IMR-90 (cell line): ENCODE measurements around the gene OPCML. TPM values are rescaled to one million over a fixed set of nuclear protein-coding genes. Genes with fewer than 3 reads are reported as not detected.

Experiments used
- ATAC-seq: fragments of 200-7000 bp; cut with Tn5 transposase; 2 replicates; pipeline ENCODE4 v1.9.1; 2020; ENCODE audit warnings: low read depth, mild to moderate bottlenecking, moderate library complexity
- BruUV-seq: library from RNA; stranded (reverse); fragments of 400-500 nt; replicated peaks from 2 replicates; lab custom pipeline; 2021; lab: Mats Ljungman, UMichigan
- CTCF ChIA-PET: fragments of 300-600 bp; formaldehyde crosslinking; extraction: SDS; loops from one replicate; lab custom pipeline; 2021; ENCODE audit warnings: antibody characterized with exemption; lab: Yijun Ruan, JAX
- POLR2A ChIA-PET: fragments of 300-600 bp; sonication (Branson Sonifier 250); formaldehyde crosslinking; loops from one replicate; lab custom pipeline; 2022; ENCODE audit warnings: antibody characterized with exemption; ENCODE audit not compliant: unreplicated experiment; lab: Charles Lee
- DNase-seq: peaks from one replicate; pipeline ENCODE4 v3.0.0; 2013
- H2AFZ ChIP-seq: replicated peaks from 2 replicates; pipeline ENCODE3; 2013; ENCODE audit warnings: low read length, mild to moderate bottlenecking; ENCODE audit not compliant: poor library complexity
- H2AK5ac ChIP-seq: 2 replicates; pipeline ENCODE4 v1.6.1; 2013; ENCODE audit warnings: low read depth, low read length, inconsistent platforms
- H2AK9ac ChIP-seq: replicated peaks from 2 replicates; pipeline ENCODE3; 2013; ENCODE audit warnings: mild to moderate bottlenecking, low read depth, low read length, moderate library complexity; ENCODE audit not compliant: poor library complexity
- H2BK120ac ChIP-seq: 2 replicates; pipeline ENCODE4 v1.6.1; 2013; ENCODE audit warnings: low read depth, low read length, inconsistent platforms
- H2BK15ac ChIP-seq: 3 replicates; pipeline ENCODE4 v1.6.1; 2013; ENCODE audit warnings: low read depth, low read length, inconsistent platforms
- H2BK20ac ChIP-seq: 2 replicates; pipeline ENCODE4 v1.6.1; 2013; ENCODE audit warnings: low read depth, mild to moderate bottlenecking, inconsistent platforms, low read length, moderate library complexity
- H2BK5ac ChIP-seq: 2 replicates; pipeline ENCODE4 v1.6.1; 2013; ENCODE audit warnings: mild to moderate bottlenecking, low read depth, low read length, inconsistent platforms; ENCODE audit not compliant: poor library complexity, severe bottlenecking
- H3K14ac ChIP-seq: replicated peaks from 2 replicates; pipeline ENCODE4 v1.6.1; 2013; ENCODE audit warnings: low read depth, low read length, inconsistent platforms
- H3K18ac ChIP-seq: 2 replicates; pipeline ENCODE4 v1.6.1; 2013; ENCODE audit warnings: low read depth, low read length, control low read depth
- H3K23ac ChIP-seq: 2 replicates; pipeline ENCODE4 v1.6.1; 2013; ENCODE audit warnings: low read depth, low read length, inconsistent platforms
- H3K27ac ChIP-seq: 2 replicates; pipeline ENCODE4 v1.5.1; 2013; ENCODE audit warnings: mild to moderate bottlenecking, control low read depth, low read length; ENCODE audit not compliant: insufficient read depth
- H3K27me3 ChIP-seq: 2 replicates; pipeline ENCODE4 v1.6.1; 2013; ENCODE audit warnings: low read length; ENCODE audit not compliant: control insufficient read depth, insufficient read depth
- H3K36me3 ChIP-seq: 2 replicates; pipeline ENCODE4 v1.6.1; 2013; ENCODE audit warnings: low read length, mixed read lengths; ENCODE audit not compliant: control insufficient read depth, insufficient read depth
- H3K4ac ChIP-seq: 2 replicates; pipeline ENCODE4 v1.6.1; 2013; ENCODE audit warnings: low read depth, low read length, inconsistent platforms
- H3K4me1 ChIP-seq: 2 replicates; pipeline ENCODE4 v1.6.1; 2013; ENCODE audit warnings: low read length, mixed read lengths; ENCODE audit not compliant: control insufficient read depth, insufficient read depth
- H3K4me2 ChIP-seq: 2 replicates; pipeline ENCODE4 v1.6.1; 2013; ENCODE audit warnings: low read depth, mild to moderate bottlenecking, control low read depth, low read length, moderate library complexity
- H3K4me3 ChIP-seq: 2 replicates; pipeline ENCODE4 v1.5.1; 2013; ENCODE audit warnings: low read depth, mild to moderate bottlenecking, control low read depth, low read length, moderate library complexity; ENCODE audit not compliant: insufficient read depth
- H3K56ac ChIP-seq: 2 replicates; pipeline ENCODE4 v1.6.1; 2013; ENCODE audit warnings: low read length, inconsistent platforms; ENCODE audit not compliant: insufficient read depth; ENCODE audit errors: extremely low read depth
- H3K79me1 ChIP-seq, 2 experiments: 2 replicates each; pipeline ENCODE4 v1.6.1; 2013; ENCODE audit warnings: low read length in 2 of 2, inconsistent platforms in 1 of 2, low read depth in 1 of 2
- H3K9ac ChIP-seq: 2 replicates; pipeline ENCODE4 v1.6.1; 2013; ENCODE audit warnings: low read depth, low read length, control low read depth
- H3K9me1 ChIP-seq: 2 replicates; pipeline ENCODE4 v1.6.1; 2013; ENCODE audit warnings: low read length, inconsistent platforms; ENCODE audit not compliant: insufficient read depth
- H3K9me3 ChIP-seq: 2 replicates; pipeline ENCODE4 v1.6.1; 2013; ENCODE audit warnings: low read length; ENCODE audit not compliant: control insufficient read depth, insufficient read depth
- H4K20me1 ChIP-seq: 2 replicates; pipeline ENCODE4 v1.6.1; 2013; ENCODE audit warnings: low read length, inconsistent platforms; ENCODE audit not compliant: insufficient read depth
- H4K5ac ChIP-seq: 2 replicates; pipeline ENCODE4 v1.6.1; 2013; ENCODE audit warnings: mild to moderate bottlenecking, low read depth, low read length, control low read depth
- H4K8ac ChIP-seq, 2 experiments: 2 replicates each; pipeline ENCODE4 v1.6.1; 2013; ENCODE audit warnings: low read depth in 2 of 2, low read length in 2 of 2, control low read depth in 1 of 2, inconsistent platforms in 1 of 2
- H4K91ac ChIP-seq: 2 replicates; pipeline ENCODE4 v1.6.1; 2013; ENCODE audit warnings: low read depth, low read length, inconsistent platforms; ENCODE audit not compliant: insufficient read depth
- BHLHE40 ChIP-seq: fragments of 150-350 bp; IDR thresholded peaks from 2 replicates; pipeline ENCODE4 v1.6.1; 2016; ENCODE audit warnings: mild to moderate bottlenecking, low read depth, low read length
- CEBPB ChIP-seq: IDR thresholded peaks from 2 replicates; pipeline ENCODE4 v1.6.1; 2012; ENCODE audit warnings: low read depth, low read length, improper control_type of control experiment
- CHD1 ChIP-seq: IDR thresholded peaks from 2 replicates; pipeline ENCODE4 v1.6.1; 2012; ENCODE audit warnings: low read depth, low read length, improper control_type of control experiment
- FOS ChIP-seq: fragments of 150-350 bp; IDR thresholded peaks from 2 replicates; pipeline ENCODE4 v1.6.1; 2016; ENCODE audit warnings: low read depth, low read length
- MAZ ChIP-seq: IDR thresholded peaks from 2 replicates; pipeline ENCODE4 v1.6.1; 2012; ENCODE audit warnings: low read depth, mild to moderate bottlenecking, low read length, improper control_type of control experiment, moderate library complexity, borderline replicate concordance
- MXI1 ChIP-seq: IDR thresholded peaks from 2 replicates; pipeline ENCODE4 v1.6.1; 2012; ENCODE audit warnings: low read depth, mild to moderate bottlenecking, low read length, moderate library complexity, borderline replicate concordance
- NFE2L2 ChIP-seq: fragments of 150-350 bp; IDR thresholded peaks from 2 replicates; pipeline ENCODE4 v1.6.1; 2016; ENCODE audit warnings: low read depth, mild to moderate bottlenecking, low read length
- SMC3 ChIP-seq: fragments of 150-350 bp; IDR thresholded peaks from 2 replicates; pipeline ENCODE4 v1.6.1; 2016; ENCODE audit warnings: low read depth, mild to moderate bottlenecking, antibody characterized with exemption, low read length, moderate library complexity
- WGBS, 2 experiments: methylation state at CpG; one replicate each; pipeline versions ENCODE4 v1.1.5 to v1.1.7; 2013; ENCODE audit warnings: missing lambda C conversion rate in 2 of 2; ENCODE audit not compliant: insufficient read length in 1 of 2; ENCODE audit errors: extremely low coverage in 2 of 2; 5-methylcytosine and 5-hydroxymethylcytosine counted together
- dilution Hi-C: fragments of 300-500 bp; cut with HindIII; formaldehyde crosslinking; loops from one replicate; pipeline ENCODE4 v1.14.3; 2018; ENCODE audit warnings: low sequenced_read_pairs; ENCODE audit not compliant: unreplicated experiment
- in situ Hi-C: fragments of 300-500 bp; cut with MboI; formaldehyde crosslinking; loops from 3 replicates; pipeline ENCODE4 v1.14.3; 2019; ENCODE audit warnings: low sequenced_read_pairs, inconsistent platforms, mixed read lengths
- intact Hi-C: fragments of 100-400 bp; cut with micrococcal nuclease; formaldehyde crosslinking; loops from 2 replicates; pipeline ENCODE4 v1.10.0; 2022
- polyA plus RNA-seq, 3 experiments: library from polyadenylated mRNA; depleted of rRNA; stranded (reverse); fragments of >200 nt; gene quantifications; 2 replicates each; pipeline ENCODE4 v1.2.3, GENCODE V29; 2012; ENCODE audit warnings: low replicate concordance in 1 of 3
- total RNA-seq: library from RNA; depleted of rRNA; stranded (reverse); fragments of >200 nt; gene quantifications from 2 replicates; pipeline ENCODE4 v1.2.3, GENCODE V29; 2012
- TF ChIP-seq, protein P1 (sequence below): fragments of 150-350 bp; IDR thresholded peaks from 2 replicates; pipeline ENCODE4 v1.6.1; 2017; ENCODE audit warnings: mild to moderate bottlenecking, antibody characterized with exemption, low read length, low read depth
- TF ChIP-seq, protein P2 (sequence below): conservative IDR thresholded peaks from 2 replicates; pipeline ENCODE4 v1.5.1; 2012; ENCODE audit warnings: mild to moderate bottlenecking, low read depth, low read length, improper control_type of control experiment

Gene OPCML
- total and polyA plus RNA-seq, 2 of the 4 experiments (the other 2 are of a cell fraction), result under 0.01 to 2.6 TPM

DNA sequence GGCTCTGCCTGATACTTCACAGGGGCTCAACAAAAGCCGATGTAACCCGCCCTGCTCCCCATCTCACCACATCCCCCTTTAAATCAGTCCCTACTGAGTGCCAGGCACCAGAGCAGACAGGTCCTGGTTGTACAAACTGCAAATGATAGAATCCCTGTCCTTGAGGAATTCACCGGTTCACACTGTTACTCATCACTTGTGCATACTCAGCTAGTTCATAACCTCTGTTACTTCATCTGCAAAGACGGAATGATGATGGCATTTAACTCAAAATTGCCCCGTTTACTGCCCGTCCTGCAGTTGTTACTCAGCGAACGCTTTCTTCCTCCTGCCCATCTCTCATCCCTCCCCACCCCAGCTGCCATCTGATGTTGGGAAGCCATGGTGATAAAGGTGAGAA, 384.7 kb downstream of the OPCML start:
- H2AK5ac ChIP-seq, result no peak overlapping the region
- no TSS peak for BruUV-seq
- no peak overlapping the region for H3K4me2 ChIP-seq
- H3K14ac ChIP-seq, result no peak overlapping the region
- no peak overlapping the region for H2AK9ac ChIP-seq
- POLR2A ChIA-PET, result no interaction called here
- ATAC-seq, result no peak
- H3K4me3 ChIP-seq, result no peak overlapping the region
- no peaks in the 10 kb centered on the region for H3K36me3 ChIP-seq
- no peak overlapping the region for H3K18ac ChIP-seq
- no peak overlapping the region for H2AFZ ChIP-seq
- H4K5ac ChIP-seq, result no peak overlapping the region
- no peak overlapping the region for H3K9ac ChIP-seq
- no peaks in the 10 kb centered on the region for H3K27me3 ChIP-seq
- H2BK120ac ChIP-seq, result no peak overlapping the region
- no peak overlapping the region for H4K91ac ChIP-seq
- H3K23ac ChIP-seq, result no peak overlapping the region
- intact Hi-C loops (no loop called here), dilution Hi-C loops (no loop called here), in situ Hi-C loops (no loop called here)
- H2BK15ac ChIP-seq, result no peak overlapping the region
- no peaks in the 10 kb centered on the region for H3K79me1 ChIP-seq
- H3K27ac ChIP-seq, result no peak overlapping the region
- CTCF ChIA-PET, result no interaction called here
- no peaks in the 10 kb centered on the region for H3K9me1 ChIP-seq
- WGBS, 2 experiments, result 70% methylated on average over 2 of the region's 8 CpGs; no CpG with 5 or more reads in 1 of the 2 experiments
- H2BK20ac ChIP-seq, result no peak overlapping the region
- no peak for TF ChIP-seq BHLHE40
- no peak for TF ChIP-seq MAZ
- no peak for TF ChIP-seq NFE2L2
- no peak for TF ChIP-seq CHD1
- TF ChIP-seq, protein P1, sequence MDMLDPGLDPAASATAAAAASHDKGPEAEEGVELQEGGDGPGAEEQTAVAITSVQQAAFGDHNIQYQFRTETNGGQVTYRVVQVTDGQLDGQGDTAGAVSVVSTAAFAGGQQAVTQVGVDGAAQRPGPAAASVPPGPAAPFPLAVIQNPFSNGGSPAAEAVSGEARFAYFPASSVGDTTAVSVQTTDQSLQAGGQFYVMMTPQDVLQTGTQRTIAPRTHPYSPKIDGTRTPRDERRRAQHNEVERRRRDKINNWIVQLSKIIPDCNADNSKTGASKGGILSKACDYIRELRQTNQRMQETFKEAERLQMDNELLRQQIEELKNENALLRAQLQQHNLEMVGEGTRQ, result no peak
- no peak for TF ChIP-seq SMC3
- TF ChIP-seq, protein P2, sequence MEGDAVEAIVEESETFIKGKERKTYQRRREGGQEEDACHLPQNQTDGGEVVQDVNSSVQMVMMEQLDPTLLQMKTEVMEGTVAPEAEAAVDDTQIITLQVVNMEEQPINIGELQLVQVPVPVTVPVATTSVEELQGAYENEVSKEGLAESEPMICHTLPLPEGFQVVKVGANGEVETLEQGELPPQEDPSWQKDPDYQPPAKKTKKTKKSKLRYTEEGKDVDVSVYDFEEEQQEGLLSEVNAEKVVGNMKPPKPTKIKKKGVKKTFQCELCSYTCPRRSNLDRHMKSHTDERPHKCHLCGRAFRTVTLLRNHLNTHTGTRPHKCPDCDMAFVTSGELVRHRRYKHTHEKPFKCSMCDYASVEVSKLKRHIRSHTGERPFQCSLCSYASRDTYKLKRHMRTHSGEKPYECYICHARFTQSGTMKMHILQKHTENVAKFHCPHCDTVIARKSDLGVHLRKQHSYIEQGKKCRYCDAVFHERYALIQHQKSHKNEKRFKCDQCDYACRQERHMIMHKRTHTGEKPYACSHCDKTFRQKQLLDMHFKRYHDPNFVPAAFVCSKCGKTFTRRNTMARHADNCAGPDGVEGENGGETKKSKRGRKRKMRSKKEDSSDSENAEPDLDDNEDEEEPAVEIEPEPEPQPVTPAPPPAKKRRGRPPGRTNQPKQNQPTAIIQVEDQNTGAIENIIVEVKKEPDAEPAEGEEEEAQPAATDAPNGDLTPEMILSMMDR, result no peak
- TF ChIP-seq CEBPB, result no peak
- no peak for TF ChIP-seq MXI1
- TF ChIP-seq FOS, result no peak
- H3K56ac ChIP-seq, result no peak overlapping the region
- no peak overlapping the region for H2BK5ac ChIP-seq
- peaks cover 45% of the 10 kb centered on the region for H3K9me3 ChIP-seq
- no peak overlapping the region for H3K4ac ChIP-seq
- no peak for DNase-seq
- no peaks in the 10 kb centered on the region for H4K20me1 ChIP-seq
- no peaks in the 10 kb centered on the region for H3K4me1 ChIP-seq
- H4K8ac ChIP-seq, result no peak overlapping the region
